Activated T-cell treated with anti-CD3 and anti-CD28 coated beads, Interleukin-2, amount 50 U/mL, for 1 hour (primary cell): ENCODE results near the gene ANKFY1.
A peak's percentile ranks its signal among the peaks of the same experiment; 100 is the strongest.

Experiments
- DNase-seq: peaks from one replicate; pipeline ENCODE4 v3.0.0-alpha.2; 2020

The ANKFY1 gene

GRCh38 chr17:4263282-4264215 is at the start of gene ANKFY1:
Gene ANKFY1, minus strand, starts transcription at chr17:4263979. Its CDS starts 38 bp downstream, at chr17:4263941.
- DNase-seq: peak; percentile 99

GRCh38 chr17:4310354-4311060 is 46.7 kb upstream of the ANKFY1 start:
- no peak for DNase-seq

- DNase-seq: no peak
These were observed 46.1 kb upstream of the ANKFY1 start for GRCh38 chr17:4309897-4310296.

DNA sequence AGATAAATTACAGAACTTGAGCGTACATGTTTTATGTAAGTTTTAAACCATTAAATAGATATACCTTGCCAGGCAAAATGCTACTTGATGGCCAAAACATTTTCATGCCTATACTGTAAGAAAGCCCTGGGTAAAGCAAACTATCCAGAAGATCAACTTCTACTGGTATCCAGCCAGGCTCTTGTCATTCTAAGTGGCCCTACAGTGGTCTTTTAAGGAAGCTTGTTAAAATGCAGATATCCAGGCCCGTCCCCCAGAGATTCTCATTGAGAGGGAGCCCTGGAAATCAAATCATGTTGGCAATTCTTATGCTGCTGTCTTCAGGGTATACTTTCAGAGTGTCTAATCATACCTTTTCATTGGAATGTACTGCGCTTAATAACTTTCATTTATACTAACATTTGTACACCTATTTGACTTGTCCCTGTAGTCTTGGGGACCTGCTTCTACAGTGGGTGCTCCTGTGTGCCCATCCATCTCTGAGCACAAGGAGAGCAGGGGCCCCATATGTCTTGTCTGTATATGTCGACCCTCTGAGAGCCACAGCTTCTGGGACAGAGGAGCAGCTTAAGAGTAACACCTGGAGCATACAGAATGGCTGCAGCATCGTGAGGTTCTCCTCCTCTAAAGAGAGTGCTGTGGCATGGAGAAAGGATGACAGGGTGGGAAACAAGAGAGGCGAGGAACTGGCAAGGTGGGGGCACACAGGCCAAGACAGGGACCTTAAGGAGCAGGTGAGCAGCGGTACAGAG is 43.6 kb upstream of the ANKFY1 start:
- no peak for DNase-seq

- no peak for DNase-seq
These were observed 41.4 kb upstream of the ANKFY1 start for GRCh38 chr17:4305224-4305623.

DNA sequence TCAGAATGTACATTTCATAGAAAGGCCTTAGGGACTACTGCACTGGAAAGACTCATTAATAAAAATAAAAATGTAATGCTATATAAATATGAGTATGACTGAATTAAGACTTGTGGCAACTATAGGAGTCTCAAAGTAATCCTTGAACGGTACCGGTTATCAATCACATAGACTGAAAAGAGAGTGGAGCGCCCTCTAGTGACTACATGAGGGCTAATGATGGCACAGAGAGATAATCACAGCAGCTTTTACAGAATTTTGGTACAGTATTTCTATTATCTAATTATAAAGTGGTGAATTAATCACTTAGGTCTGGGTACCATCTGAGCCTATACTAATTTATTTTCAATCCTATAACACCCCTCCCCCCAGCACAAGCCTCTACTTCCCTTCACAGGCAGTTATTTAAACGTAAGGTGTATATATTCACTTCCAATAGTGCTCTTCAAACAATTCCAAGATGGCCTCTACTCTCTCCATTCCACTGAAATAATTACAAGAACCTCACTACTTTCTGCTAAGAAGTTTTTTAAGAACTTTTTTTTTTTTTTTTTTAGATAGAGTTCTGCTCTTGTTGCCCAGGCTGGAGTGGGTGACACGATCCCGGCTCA is 40.7 kb upstream of the ANKFY1 start:
- DNase-seq: no peak

DNA sequence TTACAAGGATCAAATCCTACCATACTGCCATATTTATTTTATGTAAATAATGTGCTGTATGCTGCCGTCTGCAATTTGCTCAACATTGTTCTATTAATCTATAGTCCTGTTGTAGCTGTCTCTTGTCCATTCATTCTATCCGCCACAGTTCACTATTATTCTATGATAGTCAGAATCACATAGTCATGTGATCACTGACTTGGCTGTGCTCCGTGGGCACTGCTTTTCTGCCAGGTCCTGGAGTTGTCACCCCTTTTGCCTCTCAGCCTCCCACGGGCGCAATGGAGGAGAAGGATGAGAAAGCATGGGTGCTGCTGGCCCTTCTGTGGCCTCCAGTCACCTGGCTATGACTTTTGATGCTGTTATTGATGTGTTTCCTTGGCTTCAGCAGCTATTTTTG is 37.3 kb upstream of the ANKFY1 start:
- no peak for DNase-seq

DNA sequence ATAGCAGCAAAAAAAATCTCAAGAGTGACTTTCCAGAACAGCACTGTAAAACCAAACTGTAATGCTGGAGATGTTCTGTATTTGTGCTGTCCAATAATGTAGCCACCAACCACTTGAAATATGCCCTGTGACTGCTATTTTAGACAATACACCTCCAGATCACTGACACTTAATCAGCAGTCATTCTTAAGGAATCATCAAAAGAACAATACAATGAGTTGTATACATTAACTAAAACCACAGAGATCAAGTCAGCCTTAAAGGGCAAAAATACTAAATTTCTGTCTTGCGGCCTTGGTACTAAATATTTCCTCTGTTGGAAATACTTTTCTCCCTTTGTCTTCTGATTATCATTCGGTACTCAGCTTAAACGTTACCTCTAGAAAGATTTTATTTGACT is 33.6 kb upstream of the ANKFY1 start:
- DNase-seq: no peak

DNA sequence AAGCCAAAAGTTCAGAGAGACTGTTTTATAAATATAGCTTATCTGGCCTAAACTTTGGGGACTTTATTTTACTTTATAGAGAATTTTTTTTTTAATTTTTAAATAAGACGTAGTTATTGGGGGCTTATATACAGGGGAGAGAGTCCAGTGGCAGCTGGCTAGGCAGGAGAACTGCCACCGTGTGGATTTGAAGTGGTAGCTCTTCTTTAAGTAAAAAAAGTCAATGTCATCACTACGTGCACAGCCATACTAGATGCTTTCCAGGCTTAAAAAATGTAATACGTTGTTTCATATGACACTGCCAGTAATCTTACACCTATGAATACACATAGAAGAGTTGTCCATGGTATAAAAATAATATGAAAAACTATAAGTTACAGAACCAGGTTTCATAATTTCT is 31.9 kb upstream of the ANKFY1 start:
- DNase-seq: no peak

GRCh38 chr17:4293572-4293971 is 29.8 kb upstream of the ANKFY1 start:
- no peak for DNase-seq

DNA sequence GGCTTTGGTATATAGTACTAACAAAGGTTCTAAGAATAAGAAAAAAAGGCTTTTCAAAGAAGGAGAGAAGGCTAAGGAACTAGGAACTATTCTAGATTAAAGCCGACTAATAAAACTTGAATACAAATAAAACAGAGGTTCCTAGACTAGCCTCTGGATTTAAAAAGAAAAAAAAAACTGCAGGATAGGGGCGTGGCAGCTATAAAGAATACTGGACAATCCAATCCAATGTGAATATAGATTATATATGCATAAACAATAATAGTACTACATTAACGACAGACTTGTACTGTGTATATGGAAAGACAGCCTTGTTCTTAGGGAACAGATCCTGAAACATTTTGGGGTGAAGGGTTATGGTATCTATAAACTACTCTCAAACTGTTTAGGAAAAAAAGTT is 23.9 kb upstream of the ANKFY1 start:
- no peak for DNase-seq

DNA sequence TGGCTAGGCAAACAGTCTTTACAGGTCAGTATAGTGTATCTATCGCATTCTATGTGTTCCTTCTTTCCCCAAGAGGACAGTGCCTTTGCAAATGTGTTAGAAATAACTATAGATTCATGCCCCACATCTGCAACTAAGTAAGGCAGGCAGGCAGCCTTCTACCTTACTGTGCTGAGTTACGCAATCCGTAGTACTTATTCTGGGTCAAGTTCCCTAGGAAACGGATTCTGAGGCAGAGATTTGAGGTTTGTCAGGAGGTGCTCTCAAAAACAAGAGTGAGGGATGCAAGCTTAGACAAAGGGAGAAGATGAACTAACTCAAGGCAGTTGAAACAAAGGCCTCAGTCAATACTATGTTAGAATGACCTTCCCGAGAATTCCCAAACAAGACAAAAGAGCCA is 12.7 kb upstream of the ANKFY1 start:
- no peak for DNase-seq

DNA sequence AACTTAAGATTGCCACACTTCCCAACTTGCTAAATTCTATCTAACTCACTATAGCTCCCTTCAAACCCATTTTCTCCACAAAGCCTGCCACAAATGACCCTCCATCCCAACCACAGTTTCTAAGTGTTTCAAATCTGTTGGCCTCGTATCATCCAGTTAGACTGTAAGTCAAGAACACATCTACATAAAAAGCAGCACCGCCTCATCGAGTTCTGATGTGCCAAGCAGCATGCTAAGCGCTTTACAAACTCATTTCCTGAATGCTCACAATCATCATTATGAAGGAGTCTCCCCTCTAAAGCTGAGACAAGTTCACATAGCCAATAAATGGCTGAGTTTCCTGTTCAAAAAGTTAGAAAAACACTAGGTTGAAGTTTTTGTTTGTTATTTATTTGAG is 9.2 kb upstream of the ANKFY1 start:
- DNase-seq: no peak

DNA sequence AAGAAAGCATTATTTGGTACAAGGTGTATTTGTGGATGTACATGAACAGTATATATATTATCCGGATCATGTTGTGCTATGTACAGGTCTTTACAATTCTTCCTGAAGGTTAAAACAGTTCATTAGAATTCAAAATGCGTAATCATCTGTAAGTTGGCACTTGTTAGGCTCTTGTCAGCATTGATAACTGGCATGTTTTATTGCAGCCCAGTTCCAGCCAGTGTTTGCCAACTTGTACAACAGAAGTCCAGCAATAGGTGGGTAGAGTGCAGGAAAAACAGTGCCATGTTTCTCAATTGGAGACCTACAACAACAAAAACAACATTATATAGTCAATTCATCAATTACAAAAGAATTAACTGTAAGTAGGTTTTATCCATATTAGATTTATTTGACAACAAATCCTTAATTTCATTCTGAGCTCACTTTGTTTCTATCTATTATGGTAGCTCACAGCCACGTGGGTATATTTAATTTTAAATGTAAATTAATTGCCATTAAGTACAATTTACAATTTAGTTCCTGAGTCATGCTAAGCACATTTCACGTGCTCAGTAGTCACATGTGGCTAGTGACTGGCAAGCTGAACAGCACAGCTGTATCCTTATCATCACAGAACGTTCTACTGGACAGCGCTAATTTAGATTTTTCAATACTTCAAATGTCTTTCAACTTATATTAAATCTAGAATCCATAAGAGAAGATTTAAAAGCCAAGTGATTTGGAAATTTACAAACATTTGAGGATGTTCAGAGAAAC is 8.6 kb upstream of the ANKFY1 start:
- no peak for DNase-seq

DNA sequence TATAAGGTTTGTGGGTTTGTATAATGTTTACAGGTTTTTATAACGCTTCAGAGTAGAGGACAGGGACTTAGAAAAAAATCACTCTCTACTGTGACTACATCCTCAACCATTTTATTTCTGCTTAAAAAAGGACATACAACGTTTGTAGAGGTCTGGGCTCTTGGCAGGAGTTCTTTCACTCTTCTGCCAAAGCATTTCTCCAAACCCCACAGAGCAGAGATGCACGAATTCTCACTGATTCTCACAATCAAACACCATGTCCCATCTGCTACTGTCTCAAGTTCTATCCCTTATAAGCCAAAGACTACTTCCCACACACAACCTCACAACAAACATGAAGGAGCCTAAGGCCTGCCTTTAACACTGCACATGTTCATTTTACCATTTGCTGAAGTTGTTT is 7.0 kb upstream of the ANKFY1 start:
- no peak for DNase-seq

GRCh38 chr17:4269915-4270314 is 6.1 kb upstream of the ANKFY1 start:
- no peak for DNase-seq

- no peak for DNase-seq
These were observed 3.6 kb upstream of the ANKFY1 start for GRCh38 chr17:4267402-4267801.

DNA sequence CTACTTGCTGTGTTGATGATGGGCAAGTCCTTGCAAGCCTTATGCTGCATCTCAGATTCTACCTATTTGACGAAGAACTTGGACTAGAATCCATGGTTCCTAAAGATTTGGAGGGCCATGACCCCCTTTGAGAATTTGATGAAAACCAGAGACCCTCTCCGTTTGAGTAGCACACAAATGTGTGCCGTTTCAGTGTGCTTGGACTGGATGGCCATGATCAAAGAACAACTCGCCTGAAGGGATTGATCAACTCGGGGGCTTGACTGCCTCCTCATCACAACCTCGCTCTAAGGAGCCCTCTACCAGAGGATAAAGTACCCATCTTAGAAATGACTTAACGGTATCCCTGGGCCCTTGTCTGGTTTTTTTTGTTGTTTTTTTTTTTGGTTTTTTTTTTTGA is 2.8 kb upstream of the ANKFY1 start:
- DNase-seq: no peak

DNA sequence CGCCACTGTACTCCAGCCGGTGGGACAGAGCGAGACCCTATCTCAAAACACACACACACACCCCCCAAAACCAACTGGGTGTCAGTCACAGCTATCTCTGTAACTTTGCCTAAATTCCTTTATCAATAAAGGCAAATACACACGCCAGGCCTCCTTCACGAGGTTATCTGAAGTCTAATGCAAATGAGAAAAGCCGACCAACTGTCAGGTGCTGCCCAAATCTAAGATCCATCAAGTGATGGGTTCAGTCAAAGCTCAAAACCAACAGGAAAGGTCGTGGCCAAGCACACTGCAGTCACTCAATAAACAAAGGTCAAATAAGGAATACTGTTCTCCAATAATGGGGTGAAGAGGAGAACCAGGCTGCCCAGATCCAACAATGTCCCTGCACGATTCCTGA is 1.1 kb downstream of the ANKFY1 start:
- no peak for DNase-seq

- DNase-seq: no peak
These were observed 2.3 kb downstream of the ANKFY1 start for GRCh38 chr17:4261452-4261851.

DNA sequence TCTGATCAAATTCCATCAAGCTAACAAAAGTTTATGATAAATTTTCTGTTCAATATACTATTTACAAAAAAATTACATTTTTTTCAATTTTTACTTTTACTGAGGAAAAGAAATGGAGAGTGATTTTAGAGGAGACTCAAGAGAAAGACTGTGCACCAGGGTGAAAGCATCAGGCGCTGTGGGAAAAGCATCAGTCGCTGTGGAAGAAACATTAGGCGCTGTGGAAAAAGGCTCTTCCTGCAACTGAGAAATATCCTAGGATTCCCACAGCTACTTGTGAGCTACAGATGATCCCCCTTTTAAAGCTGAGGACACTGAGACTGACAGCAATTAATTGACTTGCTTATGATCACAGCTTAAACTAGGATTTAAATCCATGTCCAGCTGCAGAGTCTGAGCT is 4.9 kb downstream of the ANKFY1 start:
- DNase-seq: no peak

DNA sequence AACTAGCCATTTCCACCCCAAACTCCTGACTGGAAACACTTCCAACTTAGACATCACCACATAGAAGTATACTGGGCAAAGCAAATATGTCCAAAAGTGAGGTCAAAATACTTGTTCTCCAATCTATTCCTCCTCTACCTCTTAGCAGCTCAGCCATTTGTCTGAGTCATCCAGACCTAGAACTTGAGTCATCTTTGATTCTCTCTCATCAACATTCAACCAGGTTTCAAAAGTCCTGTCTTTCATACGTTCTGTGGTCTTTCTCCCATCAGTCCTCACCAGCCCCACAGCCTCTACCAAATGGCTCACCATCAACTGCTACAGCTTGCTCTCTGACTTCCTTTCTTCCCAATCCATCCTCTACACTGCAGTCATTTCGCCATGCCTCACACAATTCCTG is 6.8 kb downstream of the ANKFY1 start:
- no peak for DNase-seq
